Left renal pelvis (tissue), 4 donors: ENCODE results near the gene SFR1. TPM values are rescaled to one million over a fixed set of nuclear protein-coding genes. Genes with fewer than 3 reads are reported as not detected.
"Not testable (repeated sequence)": the region's sequence is repeated elsewhere in the genome, so short reads cannot be mapped to it uniquely, and the experiment has no call there.

Source experiments
- DNase-seq, 4 donors: peaks; one replicate each; pipeline ENCODE4 v3.0.0-alpha.2; 2013; ENCODE audit warnings: low read depth in 4 of 4, low spot score in 3 of 4
- polyA plus RNA-seq, 4 donors: library from polyadenylated mRNA; unstranded; fragments of 120-200 nt; gene quantifications; one replicate each; pipeline ENCODE4 v1.2.1, GENCODE V29; 2013; ENCODE audit not compliant: insufficient read length in 4 of 4

Gene SFR1
- polyA plus RNA-seq, 4 donors, result 8.4 to 11.8 (median 11.2) TPM

GRCh38 chr10:104155591-104155990 lies 33.6 kb downstream of the SFR1 start:
- DNase-seq, result no peak

- no peak for DNase-seq
These were observed 48.8 kb downstream of the SFR1 start for GRCh38 chr10:104170610-104171254.

DNA sequence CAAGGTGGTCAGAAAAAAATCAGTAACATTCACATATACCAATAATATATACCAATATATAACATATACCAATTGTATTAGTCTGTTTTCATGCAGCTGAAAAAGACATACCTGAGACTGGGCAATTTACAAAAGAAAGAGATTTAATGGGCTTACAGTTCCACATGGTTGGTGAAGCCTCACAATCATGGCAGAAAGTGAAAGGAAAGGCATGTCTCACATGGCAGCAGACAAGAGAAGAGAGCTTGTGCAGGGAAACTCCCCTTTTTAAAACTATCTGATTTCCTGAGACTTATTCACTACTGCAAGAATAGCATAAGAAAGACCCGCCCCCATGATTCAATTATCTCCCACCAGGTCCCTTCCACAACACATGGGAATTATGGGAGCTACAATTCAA lies 52.2 kb downstream of the SFR1 start:
- not testable (repeated sequence) for DNase-seq

Other genes with a start within 250 kb of the SFR1 start
- 10 to 100 TPM; 15.1 to 27.3 (median 25.6) TPM for gene STN1, start 204.0 kb upstream of the SFR1 start, polyA plus RNA-seq
- 10 to 100 TPM; 45.1 to 73.9 (median 62.5) TPM for gene SLK, start 155.0 kb upstream of the SFR1 start, polyA plus RNA-seq
- under 1 TPM; 0.49 to 0.65 (median 0.57) TPM for gene COL17A1, start 36.3 kb upstream of the SFR1 start, polyA plus RNA-seq
- gene CFAP43, start 110.2 kb downstream of the SFR1 start, polyA plus RNA-seq, result 10 to 100 TPM in 3 of 4 donors, 1 to 10 TPM in 1; 2.5 to 24.9 (median 15.9) TPM
- gene GSTO1, start 132.7 kb downstream of the SFR1 start, polyA plus RNA-seq, result 100 to 1,000 TPM in 1 of 4 donors, 10 to 100 TPM in 3; 51.5 to 101 (median 94.1) TPM
- 10 to 100 TPM; 13.2 to 40.2 (median 27.5) TPM for gene GSTO2, start 147.0 kb downstream of the SFR1 start, polyA plus RNA-seq
- 10 to 100 TPM in 3 of 4 donors, 1 to 10 TPM in 1; 9.4 to 25.6 (median 11.1) TPM for gene ITPRIP, start 216.3 kb downstream of the SFR1 start, polyA plus RNA-seq
- under 1 TPM; 0.27 to 0.95 (median 0.72) TPM for gene CFAP58, start 231.7 kb downstream of the SFR1 start, polyA plus RNA-seq